ENCODE data around the gene BNC1. TPM values are rescaled to one million over a fixed set of nuclear protein-coding genes. Genes with fewer than 3 reads are reported as not detected.
"Not testable (repeated sequence)": the region's sequence is repeated elsewhere in the genome, so short reads cannot be mapped to it uniquely, and the experiment has no call there.

The BNC1 gene
- total RNA-seq, 1 donor from 2014 or later: 9.2 TPM

DNA sequence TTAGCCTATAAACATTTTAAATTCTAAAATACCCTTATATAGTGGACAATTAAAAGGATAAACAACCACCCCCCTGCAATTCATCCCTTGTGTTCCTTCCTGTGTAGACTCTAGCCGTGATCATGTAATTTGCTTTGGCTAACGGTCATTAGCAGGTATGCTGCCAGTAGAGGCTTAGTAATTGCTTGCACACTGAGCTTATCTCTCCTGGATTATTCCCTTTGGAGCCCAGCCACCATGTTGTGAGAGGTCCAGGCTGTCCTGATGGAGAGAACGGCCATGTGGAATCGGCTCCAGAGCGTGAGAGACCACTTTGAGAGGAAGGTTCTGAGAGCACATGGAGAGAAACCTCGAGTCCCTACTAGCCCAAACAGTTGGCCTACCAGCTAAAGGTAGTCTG, 11.0 kb upstream of the BNC1 start:
- no peak for DNase-seq

DNA sequence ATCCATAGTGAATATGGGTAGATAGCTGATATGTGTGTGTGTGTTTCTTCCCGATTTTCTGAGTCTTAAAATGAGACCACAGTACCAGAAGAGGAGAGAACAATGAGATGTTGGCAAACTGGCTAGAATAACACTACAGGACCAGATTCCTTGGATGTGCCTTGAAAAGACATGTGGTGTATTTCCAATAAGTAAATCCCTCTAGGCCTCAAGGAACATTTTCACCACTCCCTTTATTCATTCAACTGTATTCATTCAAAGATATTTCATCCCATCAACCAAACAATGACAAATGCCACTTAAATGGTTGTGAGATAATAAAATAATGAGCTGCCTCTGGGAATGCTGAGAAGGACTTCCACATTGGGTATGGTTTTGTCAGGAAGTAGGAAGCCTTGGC, 8.7 kb upstream of the BNC1 start:
- no peak for DNase-seq

DNA sequence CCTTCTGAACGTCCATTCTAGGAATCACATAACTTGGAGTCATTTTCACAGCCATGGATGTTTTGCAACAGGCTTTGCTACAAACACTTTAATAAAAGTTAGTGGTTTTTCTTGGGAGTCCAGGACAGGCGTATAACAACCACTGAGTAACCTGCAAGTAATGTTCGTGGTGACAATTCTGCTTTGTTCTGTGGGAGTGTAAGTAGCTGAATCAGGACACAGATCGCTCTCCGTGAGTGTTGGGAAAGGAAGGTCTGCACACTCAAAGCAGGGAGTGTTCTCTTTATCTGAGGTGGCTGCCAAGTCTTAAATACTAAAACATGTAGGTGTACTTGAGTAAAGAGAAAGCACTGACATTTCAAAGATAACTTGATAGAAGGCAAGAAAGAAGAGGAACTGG, 7.9 kb upstream of the BNC1 start:
- DNase-seq: no peak

DNA sequence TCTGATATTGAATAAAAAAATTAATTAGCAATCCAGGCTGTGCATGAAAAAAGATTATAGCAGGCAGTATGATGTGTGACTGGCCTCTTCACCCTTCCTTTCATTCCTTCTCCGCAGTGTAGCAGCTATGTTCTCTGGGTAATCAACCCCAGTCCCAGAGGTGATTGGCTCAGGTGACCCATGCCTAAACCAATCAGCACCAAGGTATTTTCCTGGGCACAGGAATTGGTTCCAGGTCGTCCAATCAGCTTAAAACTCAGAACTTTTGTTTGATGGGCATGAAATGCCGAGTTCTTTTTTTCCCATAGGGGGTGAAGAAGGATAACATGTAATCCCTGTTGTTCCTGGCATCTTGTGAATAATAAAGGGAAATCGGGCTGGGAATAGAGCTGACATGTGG, 5.8 kb upstream of the BNC1 start:
- DNase-seq: no peak

DNA sequence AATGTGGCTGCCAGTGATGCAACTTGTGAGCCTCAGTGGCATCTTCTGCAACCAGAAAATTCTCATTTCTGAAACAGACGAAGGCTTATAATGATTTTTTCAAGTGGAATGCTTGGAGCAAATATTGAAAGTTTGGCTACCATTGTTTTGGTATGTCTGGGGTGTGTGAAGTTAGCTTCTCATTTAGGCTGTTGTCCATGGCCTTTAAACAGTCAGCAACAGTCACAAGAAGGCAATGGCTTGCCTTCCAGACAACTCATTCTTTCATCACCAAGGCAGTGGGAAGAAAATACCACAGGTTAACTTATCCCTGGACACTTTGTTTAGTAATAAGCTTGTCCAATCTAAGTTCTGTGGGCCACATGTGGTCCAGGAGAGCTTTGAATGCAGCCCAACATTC, 4.7 kb upstream of the BNC1 start:
- no peak for DNase-seq

DNA sequence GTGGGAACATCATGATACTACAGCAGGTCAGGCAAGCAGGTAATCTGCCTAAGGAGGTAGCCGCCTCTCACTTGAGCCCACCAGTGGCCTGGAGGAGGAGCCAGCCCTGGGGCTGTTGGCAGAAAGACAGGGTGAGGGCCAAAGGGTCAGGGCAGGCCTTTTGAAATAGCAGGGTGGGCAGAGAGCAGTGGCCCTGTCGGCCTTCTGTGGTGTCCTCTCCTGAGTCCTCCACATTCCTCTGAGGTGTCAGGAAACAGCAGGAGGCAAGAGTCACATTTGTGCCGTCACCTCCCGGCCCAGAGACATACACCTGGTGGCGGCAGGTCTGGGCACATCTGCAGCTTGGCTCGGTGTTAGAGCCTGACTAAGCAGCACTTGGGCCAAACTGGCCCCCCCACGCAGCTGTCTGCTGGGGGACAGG, 3.9 kb upstream of the BNC1 start:
- no peak for DNase-seq

DNA sequence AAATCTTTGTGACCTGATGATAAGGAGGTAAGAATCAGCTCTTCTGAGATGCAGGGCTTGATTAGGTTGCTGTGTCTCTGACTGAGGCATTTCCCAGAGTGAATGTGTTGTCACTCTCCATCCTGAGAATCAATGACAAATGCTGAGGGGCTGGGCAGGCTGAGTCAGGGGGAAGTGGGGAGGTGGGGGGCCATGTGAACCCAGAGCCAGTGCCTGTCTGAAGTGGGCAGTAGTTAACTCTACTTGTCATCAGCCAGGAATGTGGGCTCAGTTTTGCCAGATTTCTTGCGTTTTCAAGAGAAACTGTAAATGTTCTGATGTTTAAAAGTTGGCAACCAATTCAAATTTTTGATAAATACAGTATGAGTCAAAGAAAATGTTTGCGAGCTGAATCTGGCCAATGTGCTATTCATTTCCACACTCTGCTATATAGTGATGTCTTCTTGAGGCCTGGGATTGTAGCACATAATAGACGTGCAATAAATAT, 3.1 kb upstream of the BNC1 start:
- DNase-seq: peak; percentile 75

DNA sequence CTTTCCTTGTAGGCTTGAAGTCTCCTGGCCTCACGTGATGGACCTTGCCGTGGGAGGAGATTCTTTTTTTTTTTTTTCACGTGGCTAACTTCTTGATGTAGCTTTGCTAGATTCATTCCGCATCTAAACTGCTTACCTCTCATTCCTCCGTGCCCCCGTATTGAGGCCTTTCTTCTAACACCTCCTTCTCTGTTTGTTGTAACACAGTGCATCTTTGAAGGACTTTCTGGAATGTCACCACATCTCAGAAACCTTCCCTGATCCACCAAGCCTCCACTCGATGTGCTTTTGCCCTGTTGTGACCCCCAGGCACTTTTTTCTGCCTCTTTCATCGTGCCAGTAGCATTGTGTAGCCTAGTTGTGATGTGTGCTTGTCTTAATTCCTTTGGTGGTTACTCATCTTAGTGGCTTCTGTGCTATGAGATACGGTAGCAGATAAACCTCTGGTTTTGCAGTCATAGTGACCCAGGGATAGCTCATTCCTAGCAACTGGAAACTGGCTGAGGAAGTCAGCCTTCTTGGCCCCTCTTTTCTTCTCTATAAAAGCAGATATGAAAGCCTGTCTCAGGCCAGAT, 1.6 kb upstream of the BNC1 start:
- DNase-seq: no peak

DNA sequence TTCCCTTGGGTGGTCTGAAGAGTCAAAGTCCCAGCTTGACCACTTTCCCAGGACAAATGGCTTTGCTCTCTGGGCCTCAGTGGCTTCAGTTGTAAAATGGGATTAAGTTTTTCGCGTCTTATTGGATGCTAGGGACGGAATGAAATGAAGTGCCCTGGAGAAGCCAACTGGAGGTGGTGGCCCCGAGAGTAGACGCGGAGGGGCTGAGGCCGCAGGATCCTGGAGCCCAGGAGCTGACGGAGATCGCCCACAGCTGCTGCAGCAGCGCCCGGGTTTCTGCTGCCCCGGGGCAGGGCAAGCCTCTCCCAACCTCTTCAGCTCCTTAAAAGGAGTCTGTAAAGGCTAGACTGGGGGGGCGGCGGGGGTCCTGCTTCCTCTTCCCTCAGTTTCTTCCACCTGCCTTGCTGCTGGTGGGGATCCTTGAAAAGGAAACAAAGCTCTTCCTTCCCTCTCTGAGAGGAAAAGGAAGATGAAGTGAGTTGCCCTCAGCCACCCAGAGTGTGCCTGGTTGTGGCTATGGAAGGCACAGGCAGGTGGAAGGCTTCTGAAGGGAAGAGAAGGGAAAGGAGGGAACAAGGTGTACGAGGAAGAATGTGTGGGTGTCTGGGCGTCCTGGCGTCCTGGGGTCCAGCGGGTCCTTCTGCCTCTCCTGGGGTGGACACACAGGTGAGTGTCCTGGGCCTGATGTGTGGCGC, 967 bp upstream of the BNC1 start:
- DNase-seq: no peak

DNA sequence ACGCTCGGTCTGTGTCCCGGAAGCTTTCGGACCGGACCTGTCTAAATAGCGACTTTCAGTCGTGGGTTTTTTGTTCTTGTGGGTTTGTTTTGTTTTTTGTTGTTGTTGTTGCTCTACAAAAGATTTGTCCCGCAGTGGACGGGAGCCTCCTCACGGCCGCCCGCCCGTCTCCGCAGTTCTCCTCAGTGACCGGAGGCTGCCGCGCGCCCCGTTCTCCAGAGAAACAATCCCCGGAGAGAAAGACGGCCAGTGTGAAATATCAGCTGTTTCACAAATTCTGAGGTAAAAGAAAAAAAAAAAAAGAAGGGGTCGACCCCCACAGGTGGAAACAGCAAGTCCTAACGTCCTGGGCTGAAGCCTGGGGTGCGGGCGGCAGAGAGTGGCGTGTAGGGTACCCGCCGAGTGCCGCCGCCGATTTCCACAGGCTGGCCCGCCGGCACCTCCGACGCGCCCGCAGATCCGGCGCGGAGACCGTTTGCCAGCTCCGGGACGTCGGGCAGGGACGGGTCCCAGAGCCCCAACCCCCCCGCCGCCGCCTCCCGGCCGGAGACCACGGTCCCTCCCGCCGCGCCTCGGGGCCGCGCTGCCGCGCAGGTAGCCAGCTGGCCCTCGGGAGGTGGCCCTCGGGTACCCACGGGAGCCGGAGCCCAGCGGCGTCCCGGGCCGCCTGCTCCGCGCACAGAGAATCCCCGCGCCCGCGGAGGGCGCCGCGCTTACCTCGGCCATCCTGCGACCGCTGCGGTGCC, 478 bp downstream of the BNC1 start:
- DNase-seq: no peak

DNA sequence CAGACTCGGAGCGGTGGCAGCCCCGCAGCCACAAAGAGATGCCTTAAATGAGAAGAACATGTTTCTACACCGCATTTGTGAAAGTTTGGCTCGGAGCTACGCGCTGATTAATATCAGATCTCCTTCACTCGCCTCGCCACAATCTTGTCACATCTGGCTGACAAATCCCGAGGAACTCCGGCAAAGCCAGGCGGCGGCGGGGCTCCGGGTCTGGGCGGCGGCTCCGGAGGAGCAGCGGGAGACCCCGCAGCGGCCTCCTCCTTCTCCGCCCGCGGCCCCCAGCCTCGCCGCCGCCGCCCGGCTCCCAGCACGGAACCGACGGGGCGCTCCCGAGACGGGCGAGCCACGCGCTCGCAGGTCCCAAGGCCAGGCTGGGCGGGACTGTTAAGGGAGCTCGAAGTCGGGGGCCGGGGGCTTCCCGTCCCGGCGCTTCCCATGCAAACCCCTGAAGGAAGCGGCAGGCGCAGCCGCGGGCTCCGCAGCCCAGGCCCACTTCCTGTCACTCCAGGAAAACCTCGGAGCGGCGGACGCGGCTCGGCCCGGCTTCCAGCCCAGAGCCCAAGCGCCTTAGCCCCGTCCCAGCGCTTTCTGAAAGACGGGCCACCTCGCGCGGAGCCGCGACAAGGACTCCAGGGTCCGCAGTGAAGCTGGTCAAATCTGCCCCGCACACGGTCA, 1.2 kb downstream of the BNC1 start:
- DNase-seq: peak; percentile 57

DNA sequence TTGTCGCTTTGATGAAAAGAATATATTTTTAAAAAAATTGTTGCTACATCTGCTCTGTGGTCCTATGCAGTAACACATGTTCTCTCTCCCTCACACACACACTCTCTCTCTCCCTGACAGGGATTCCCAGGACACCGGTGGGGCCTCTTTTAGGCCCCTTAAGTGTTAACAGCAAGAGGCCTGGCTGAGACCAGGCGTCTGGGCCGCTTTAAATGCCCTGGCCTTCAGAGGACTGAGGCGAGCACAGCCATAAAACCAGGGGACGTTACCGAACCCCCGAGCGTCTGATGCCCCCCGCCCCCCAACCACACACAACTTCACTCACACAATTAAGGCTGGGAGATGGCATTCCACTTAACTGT, 1.7 kb downstream of the BNC1 start:
- peak; percentile 57 for DNase-seq

DNA sequence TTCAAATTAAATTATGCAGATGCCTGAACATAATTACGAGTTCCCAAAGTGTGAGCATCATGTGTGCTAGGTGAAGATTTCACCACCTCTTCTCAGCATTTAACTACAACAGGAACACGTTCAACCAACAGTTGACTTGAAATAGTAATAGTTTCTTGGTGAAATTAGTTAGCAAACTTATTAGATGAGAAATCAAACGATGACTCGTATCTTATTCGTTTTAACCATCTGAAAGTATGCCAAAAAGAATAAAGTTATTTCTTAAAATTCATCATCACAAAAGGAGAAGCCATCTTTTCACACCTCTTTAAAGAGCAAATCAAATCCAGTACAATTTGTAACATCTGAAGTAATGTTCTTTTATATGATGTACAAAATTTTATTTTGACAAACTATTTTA, 2.3 kb downstream of the BNC1 start:
- no peak for DNase-seq

DNA sequence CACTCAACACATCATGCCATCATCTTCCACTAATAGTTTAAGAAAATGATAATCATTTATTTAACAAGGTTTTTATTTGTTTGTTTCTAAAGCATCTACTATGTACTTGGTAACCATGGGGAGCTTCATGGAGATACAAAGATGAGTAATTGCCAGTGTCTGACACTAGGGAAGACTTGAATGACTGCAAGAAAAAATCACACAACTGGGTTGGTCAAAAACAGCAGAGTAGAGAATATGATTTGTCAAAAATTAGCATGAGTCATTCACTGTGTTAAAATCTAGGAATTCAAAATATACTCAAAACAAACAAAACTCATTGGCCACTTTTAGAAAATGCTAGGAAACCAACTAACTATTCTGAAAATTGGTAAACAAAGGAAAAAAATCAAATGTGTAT, 6.3 kb downstream of the BNC1 start:
- no peak for DNase-seq

DNA sequence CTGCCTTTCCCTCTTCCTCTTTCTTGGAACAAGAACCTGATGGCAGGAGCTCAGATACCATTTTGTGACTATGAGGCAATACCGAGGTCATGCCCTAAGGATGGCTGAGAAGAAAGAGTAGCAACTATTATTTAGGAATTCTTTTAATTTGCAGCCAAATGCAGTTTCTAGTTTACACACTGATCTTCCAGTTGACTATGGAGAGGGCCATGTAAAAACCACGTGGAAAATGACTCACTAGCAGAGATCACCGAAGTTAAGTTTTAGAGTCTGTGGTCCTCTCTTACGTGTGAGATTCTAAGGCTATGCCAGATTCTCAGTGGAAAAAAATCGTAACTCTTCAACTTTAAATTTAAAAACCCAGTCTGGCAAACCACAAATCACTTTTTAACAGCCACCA, 7.8 kb downstream of the BNC1 start:
- no peak for DNase-seq

DNA sequence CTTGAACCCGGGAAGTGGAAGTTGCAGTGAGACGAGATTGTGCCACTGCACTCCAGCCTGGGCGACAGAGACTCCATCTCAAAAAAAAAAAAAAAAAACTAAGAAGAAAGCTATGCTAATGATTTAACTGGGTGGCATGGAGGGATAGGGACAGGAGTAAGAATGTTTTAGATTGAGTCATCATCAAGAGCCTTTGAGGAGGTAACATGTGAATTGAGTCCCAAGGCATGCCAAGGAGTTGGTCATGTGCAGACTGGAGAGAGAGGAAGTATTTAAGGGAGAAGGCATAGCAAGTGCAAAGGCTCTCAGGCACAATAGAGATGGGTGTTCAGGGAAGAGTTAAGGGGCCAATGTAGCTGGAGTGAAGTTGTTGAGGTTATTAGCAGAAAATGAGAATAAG, 9.1 kb downstream of the BNC1 start:
- DNase-seq: no peak

DNA sequence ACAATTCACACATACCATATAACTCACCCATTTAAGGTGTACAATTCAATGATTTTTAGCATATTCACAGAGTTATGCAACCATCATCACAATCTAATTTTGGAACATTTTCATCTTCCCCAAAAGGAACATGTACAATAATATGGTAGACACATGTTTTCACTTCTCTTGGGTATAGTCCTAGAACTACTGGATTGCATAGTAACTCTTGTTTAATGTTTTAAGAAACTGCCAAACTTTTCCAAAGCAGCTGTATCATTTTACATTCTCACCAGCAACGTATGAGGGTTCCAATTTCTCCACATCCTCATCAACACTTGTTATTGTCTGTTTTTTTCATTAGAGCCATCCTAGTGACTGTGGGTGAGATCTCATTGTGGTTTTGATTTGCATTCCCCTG, 14.3 kb downstream of the BNC1 start:
- no peak for DNase-seq

DNA sequence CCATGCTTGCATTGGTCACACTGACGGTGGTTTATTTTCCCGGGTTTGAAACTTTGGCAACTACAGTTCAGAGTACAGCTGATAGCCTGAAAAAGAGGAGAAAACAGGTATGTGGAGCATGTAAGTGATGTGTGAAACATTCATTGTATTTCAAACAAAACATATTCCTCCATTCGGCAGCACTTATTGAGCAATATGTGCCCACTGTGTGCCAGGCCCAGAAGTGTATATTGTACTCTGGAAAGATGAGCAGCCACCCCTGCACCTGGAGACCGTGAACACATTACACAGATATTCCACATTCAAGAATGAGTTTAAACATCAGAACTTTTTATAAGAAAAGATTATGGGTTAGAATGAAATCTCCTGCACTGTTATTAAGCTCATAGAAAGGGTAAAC, 16.3 kb downstream of the BNC1 start:
- no peak for DNase-seq

DNA sequence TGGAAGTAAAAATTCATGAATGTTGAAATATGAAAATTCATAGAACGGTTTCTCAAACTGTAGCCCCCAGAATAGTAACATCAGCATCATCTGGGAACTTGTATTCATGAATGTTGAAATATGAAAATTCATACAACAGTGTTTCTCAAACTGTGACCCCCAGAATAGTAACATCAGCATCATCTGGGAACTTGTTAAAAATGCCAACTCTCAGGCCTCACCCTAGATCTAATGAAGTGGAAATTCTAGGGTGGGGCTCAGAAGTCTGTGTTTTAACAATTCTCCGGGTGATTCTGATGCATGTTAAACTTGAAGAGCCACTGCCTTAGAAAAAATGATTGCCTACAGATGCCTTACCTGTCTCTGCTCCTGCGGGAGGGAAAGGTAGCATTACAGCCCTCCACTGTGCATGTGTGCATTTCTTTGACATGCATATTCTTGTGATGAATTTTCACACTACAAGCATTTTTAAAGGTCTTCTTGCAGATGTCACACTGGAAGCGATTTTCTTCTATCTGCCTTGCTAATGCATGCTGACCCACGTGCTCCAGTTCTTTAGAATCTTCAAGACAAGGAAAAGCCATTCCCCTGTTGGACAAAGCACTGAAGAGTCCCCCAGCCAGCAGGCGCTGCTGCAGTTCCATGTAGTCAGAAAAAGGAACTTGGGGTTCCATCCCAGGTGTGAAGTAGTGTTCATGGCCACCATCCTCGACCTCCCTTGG, 21.7 kb downstream of the BNC1 start:
- no peak for DNase-seq

DNA sequence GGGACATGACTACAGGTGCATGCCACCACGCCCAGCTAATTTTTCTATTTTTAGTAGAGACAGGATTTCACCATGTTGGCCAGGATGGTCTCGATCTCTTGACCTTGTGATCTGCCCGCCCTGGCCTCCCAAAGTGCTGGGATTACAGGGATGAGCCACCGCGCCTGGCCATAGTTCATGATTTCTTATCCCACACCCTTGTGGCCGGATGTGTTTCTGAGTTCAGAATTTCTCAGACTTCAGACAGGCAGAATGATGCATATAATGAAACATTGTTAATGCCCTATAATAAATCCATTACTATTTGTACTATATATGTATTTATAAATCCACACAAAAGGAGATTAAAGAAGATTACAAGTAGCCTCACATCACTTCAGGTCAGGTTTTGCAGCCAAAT, 22.3 kb downstream of the BNC1 start:
- not testable (repeated sequence) for DNase-seq

DNA sequence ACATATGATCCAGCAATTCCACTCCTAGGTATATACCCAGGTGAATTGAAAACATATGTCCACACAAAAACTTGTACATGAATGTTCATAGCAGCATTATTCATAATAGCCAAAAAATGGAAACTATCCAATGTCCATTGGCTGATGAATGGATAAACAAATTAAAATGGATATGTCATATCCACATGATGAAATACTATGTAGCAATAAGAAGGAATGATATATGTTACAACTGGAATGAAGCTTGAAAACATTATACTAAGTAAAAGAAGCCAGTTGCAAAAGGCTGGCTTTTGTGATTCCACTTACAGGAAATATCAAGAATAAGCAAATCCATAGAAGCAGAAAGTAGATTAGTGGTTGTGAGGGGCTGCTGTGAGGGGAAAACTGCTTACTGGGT, 33.7 kb downstream of the BNC1 start:
- DNase-seq: no peak

DNA sequence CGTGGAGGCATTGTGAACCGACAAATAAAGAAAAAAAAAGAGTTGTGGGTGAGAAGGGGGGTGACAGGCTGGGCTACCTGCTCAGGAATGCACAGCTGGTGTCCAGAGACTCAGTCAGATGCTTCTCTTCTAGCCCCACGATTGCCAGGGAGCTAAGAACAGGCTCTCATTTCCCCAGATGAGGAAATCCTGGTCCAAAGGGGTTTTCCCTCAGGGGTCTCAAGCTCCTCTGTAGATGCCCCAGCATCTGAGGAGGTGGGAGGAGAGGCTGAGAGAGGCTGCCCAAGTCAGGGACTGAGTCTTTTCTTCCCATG, 35.5 kb downstream of the BNC1 start:
- no peak for DNase-seq

Measured in skin of body (tissue), 2 donors.